Activated T-cell treated with anti-CD3 and anti-CD28 coated beads for 24 hours (primary cell): Measurements from ENCODE around the gene C4orf46.

Experiments used
- DNase-seq: peaks from one replicate; pipeline ENCODE4 v3.0.0-alpha.2; 2020; ENCODE audit warnings: low read depth

C4orf46 gene

GRCh38 chr4:158652920-158653319 lies 18.8 kb downstream of the C4orf46 start:
- no peak for DNase-seq

- no peak for DNase-seq
These were observed 22.5 kb downstream of the C4orf46 start for GRCh38 chr4:158649111-158649680.

GRCh38 chr4:158644760-158645159 lies 26.9 kb downstream of the C4orf46 start:
- DNase-seq: no peak

GRCh38 chr4:158644356-158644755 lies 27.3 kb downstream of the C4orf46 start:
- DNase-seq: no peak

GRCh38 chr4:158636619-158637018 lies 35.1 kb downstream of the C4orf46 start:
- no peak for DNase-seq

GRCh38 chr4:158630893-158631292 lies 40.8 kb downstream of the C4orf46 start:
- no peak for DNase-seq

GRCh38 chr4:158625544-158625943 lies 46.1 kb downstream of the C4orf46 start:
- no peak for DNase-seq

- no peak for DNase-seq
These were observed 46.7 kb downstream of the C4orf46 start for GRCh38 chr4:158624889-158625478.

GRCh38 chr4:158622251-158622650 lies 49.4 kb downstream of the C4orf46 start:
- no peak for DNase-seq

GRCh38 chr4:158621729-158622128 lies 50.0 kb downstream of the C4orf46 start:
- no peak for DNase-seq

GRCh38 chr4:158617956-158618355 lies 53.7 kb downstream of the C4orf46 start:
- DNase-seq: no peak
